GM21717 (cell line): ENCODE data around the gene PEX13.
"Not testable (repeated sequence)": the region's sequence is repeated elsewhere in the genome, so short reads cannot be mapped to it uniquely, and the experiment has no call there.

Experiments
- ATAC-seq: cut with Tn5 transposase; IDR thresholded peaks from one replicate; pipeline ENCODE4 v1.9.1; 2021; ENCODE audit warnings: mild to moderate bottlenecking, moderate library complexity; ENCODE audit not compliant: unreplicated experiment

PEX13 gene

DNA sequence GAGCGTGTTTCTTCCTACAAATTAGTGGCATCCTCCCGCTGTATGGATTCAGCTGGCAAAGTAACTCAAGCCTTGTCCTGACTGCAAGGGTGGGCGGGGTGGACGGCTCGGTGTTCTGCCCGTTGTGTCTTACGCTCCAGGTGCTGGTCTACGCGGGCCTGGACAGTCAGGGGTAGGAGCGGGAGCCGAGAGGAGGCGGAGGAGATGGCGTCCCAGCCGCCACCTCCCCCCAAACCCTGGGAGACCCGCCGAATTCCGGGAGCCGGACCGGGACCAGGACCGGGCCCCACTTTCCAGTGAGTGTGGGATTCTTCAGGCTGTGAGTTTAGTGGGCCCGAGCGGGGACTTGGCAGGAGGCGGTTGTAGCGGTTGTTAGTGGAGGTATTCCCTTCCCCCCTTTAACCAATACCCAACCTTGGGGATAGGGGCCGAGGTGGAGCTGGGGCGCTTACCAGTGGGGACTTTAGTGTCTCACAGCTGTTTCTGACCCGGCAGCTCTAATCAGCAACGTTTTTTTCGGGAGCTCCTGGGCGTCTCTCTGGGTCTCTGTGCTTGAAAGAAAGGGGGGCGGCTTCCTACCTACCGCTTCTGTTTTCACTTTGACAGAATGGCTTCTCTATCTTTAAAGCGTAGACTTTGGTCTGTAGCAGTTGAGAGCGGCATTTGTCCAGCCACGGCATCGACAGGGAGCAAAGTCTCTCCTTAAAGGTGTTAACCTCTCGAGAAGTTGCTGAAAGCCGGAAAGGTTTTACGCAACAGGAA lies at the start of gene PEX13, which contains the start of gene PUS10:
Gene PEX13, plus strand, starts transcription at position 165 of the 762 bp plus-strand sequence. Its CDS starts 40 bp downstream, at position 205.
Gene PUS10, minus strand, starts transcription at position 700 of the 762 bp plus-strand sequence. CDS start 6,365 bp downstream, outside the sequence.
- peak; percentile 75 for ATAC-seq

- no peak for ATAC-seq
Observed at GRCh38 chr2:60972889-60973656, 44.4 kb upstream of the PEX13 start.

GRCh38 chr2:60973705-60974104 lies 43.8 kb upstream of the PEX13 start:
- ATAC-seq: no peak

GRCh38 chr2:60974652-60975051 lies 42.9 kb upstream of the PEX13 start:
- no peak for ATAC-seq

DNA sequence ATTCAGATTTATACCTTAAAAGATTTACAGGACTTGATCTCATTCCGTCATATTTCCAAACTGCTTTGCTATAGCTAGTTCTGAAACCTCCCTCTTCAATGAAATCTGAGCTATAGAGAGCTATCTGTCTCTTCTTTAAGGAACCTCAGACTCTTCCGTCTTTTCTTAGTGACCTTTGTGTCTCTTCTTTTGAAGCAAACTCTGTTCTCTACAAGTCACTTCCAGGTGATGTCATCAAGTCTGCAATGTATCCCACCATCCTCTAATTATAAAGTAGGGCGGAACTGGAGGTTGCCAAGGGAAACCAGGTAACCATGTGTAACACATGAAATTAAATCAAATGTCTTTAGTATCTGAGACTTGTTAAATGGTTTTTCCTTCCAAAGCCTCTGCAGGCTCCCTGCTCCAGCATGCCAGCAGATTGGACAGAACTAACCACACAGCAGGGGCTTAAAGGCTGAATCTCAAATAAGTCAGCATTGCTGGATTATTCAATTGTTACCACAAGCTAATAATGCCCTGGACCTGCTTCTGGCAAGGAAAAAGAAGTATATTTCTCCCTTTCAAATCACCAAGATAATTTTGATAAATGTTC lies 41.2 kb upstream of the PEX13 start:
- ATAC-seq: no peak

DNA sequence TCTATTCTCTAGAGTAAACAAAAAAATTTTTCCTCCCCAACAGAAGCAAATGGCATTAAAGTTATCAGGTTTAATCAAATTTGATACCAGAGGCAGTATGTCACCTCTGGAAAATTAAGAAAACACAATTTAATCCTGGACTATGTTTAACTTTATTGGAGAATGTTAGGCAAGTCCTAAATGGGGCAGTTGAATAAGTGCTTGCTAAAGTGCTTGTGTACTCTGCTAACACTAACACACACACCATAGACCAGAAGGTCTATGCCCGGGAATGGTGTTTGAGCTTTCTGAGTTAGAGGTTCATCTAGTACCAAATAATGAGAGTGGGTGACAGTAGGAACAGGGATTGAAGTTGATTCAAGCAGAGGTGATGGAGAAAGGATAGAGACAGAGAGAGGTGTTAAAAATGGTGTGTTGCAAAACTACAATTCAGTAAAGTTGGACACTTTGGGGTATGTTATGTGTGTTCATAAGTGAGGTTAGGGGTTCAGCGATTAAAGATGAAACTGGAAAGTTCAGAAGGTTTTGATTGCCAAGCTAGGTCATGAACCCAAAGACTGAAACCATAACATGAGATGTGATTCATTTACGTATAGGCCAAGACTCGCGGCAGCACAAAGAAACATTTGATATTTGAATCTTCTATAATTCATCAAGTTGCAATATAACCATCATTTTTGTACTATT lies 40.5 kb upstream of the PEX13 start:
- ATAC-seq: peak; percentile 41

DNA sequence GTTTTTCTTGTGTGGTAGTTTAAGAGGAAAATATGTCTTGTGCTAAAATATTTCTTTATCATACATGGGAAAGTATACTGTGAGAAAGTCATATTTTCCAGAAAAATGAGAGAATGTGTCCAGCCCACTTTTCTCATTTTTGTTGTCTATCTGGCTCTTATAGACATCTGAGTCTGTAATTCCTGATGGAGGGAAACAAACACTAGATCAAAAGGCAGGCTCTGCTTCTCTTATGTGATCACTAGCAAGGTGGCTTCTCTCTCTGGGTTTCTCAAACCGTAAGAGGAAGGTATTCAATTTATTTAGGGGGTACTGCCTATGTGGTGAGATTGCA lies 40.0 kb upstream of the PEX13 start:
- ATAC-seq: no peak

GRCh38 chr2:60979231-60979630 lies 38.3 kb upstream of the PEX13 start:
- no peak for ATAC-seq

- ATAC-seq: peak; percentile 50
Observed at GRCh38 chr2:60980071-60980815, 37.3 kb upstream of the PEX13 start.

GRCh38 chr2:60982066-60982465 lies 35.5 kb upstream of the PEX13 start:
- not testable (repeated sequence) for ATAC-seq

- ATAC-seq: no peak
Observed at GRCh38 chr2:60984720-60985119, 32.8 kb upstream of the PEX13 start.

DNA sequence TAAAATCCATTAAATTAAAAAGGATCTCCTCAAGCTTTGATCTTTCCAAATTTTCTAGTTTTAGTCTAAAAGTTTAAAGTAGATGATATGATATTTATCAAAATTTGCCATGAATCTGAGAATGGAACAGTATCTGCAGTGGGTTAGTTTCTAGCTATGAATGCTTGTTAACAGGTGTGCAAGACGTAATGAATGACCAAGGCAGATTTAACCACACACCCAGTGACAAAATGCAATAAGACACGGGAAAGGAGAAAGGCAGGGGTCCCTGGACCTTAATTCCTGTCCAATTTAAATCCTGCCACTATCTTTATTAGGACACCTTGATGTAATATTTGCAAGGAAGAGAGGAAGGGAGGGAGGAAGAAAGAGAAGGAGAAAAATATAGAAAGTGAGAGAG lies 30.5 kb upstream of the PEX13 start:
- no peak for ATAC-seq

DNA sequence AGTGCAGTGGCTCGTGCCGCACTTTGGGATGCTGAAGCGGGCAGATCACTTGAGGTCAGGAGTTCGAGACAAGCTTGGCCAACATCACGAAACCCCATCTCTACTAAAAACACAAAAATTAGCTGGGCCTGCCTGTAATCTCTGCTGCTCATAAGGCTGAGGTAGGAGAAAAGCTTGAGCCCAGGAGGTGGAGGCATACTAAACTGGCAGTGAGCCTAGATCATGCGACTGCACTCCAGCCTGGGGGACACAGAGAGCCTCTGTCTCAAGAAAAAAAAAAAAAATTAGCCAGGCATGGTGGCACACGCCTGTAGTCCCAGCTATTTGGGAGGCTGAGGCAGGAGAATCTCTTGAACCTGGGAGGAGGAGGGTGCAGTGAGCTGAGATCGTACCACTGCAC lies 29.9 kb upstream of the PEX13 start:
- not testable (repeated sequence) for ATAC-seq

- no peak for ATAC-seq
Observed at GRCh38 chr2:60989259-60989658, 28.3 kb upstream of the PEX13 start.

- no peak for ATAC-seq
Observed at GRCh38 chr2:60991644-60992043, 25.9 kb upstream of the PEX13 start.

- ATAC-seq: peak; percentile 92
Observed at GRCh38 chr2:60992985-60993392, 24.5 kb upstream of the PEX13 start.

GRCh38 chr2:60994131-60994530 lies 23.4 kb upstream of the PEX13 start:
- ATAC-seq: no peak

DNA sequence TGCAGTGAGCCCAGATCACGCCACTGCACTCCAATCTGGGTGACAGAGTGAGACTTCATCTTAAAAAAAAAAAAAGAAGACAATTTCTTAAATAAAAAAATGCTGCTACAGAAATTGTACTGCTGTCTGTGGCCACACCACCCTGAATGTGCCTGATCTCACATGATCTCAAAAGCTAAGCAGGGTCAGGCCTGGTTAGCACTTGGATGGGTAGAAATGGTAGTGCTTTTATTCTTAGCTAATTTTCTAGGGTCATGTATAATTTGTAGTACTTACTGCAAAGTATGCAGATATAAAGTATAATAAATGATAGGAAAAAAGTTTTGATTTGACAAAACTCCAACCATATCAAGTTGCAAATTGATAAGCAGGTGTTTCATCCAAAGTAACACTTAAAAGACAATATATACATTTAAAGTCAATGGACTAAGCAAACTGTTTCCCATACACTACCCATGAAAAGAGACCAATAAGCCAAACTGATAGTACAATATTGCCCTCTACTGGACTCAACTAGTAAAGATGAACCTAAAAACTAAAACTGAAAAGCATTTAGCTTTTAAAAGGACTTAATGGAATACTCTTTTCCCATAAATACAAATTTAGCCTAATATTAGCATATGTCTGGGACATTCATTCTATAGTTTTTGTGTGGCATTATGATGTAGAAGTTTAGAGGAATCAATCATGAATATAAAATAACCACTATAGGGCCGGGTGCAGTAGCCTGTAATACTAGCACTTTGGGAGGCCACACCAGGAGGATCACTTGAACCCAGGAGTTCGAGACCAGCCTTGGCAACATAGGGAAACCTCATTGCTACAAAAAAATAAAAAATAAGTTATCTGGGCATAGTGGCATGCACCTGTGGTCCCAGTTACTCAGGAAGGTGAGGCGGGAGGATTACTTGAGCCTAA lies 18.6 kb upstream of the PEX13 start:
- no peak for ATAC-seq

DNA sequence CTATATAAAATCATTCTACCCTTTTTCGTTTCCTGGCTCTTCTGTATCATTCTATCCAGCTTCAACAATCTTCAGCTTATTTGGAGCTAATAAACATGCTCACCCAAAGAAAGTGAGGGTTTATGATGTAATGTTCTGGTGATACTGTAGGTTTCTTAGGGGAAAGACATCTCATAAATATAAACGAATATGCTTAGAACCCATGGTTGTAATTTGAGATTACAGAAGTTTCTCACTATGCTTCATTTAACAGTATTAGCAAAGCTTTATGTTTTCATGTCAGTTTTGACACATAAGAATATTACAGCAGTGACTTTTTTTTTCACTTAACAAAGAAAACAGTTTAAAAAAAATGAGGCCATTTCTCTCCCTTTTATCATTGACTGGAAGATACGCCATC lies 11.8 kb upstream of the PEX13 start:
- ATAC-seq: no peak
